K562 (cell line): ENCODE measurements around the gene IL1R1. TPM values are rescaled to one million over a fixed set of nuclear protein-coding genes. Genes with fewer than 3 reads are reported as not detected.

Experiments used
- ATAC-seq: fragments of 200-7000 bp; cut with Tn5 transposase; 3 replicates; pipeline ENCODE4 v1.9.1; 2020; ENCODE audit warnings: moderate library complexity
- BruUV-seq: library from RNA; stranded (reverse); fragments of 400-500 nt; replicated peaks from 2 replicates; lab custom pipeline; 2021; lab: Mats Ljungman, UMichigan
- CTCF ChIA-PET: fragments of 300-600 bp; formaldehyde crosslinking; extraction: SDS; loops from one replicate; lab custom pipeline; 2021; ENCODE audit warnings: low intra/inter-chr PET ratio; lab: Yijun Ruan, JAX
- POLR2A ChIA-PET: fragments of 300-600, 350-650 bp; sonication (Branson Sonifier 250); formaldehyde crosslinking; extraction: SDS; loops from one replicate; lab custom pipeline; 2021; ENCODE audit warnings: antibody characterized with exemption, inconsistent platforms; lab: Yijun Ruan, JAX
- DNase-seq, 4 experiments: peaks; one replicate each; pipeline versions ENCODE4 v3.0.0 to v3.0.0-alpha.2; 2011 to 2018; ENCODE audit warnings: low spot score in 3 of 4, mixed read lengths in 3 of 4; ENCODE audit errors: extremely low read depth in 1 of 4
- FAIRE-seq: peaks from 2 replicates; lab custom pipeline; 2011; peaks lifted over from hg19 to GRCh38; lab: Jason Lieb, UNC
- H2AFZ ChIP-seq: 2 replicates; pipeline ENCODE4 v1.6.0; 2011; ENCODE audit warnings: low read depth, low read length, control low read depth, inconsistent platforms
- H3K27ac ChIP-seq: fragments of 200-600 bp; 3 replicates; pipeline ENCODE4 v1.8.0; 2011; ENCODE audit warnings: low read depth, mild to moderate bottlenecking, control low read depth, inconsistent platforms, low read length, moderate library complexity, mixed read lengths; ENCODE audit errors: extremely low read depth
- H3K27me3 ChIP-seq, 2 experiments: fragments of 300-600 bp in 1 of 2; 2 replicates in 1 of 2; 3 replicates in 1 of 2; pipeline versions ENCODE4 v1.6.0 to v1.8.0; 2011; ENCODE audit warnings: inconsistent platforms in 2 of 2, low read length in 2 of 2, mild to moderate bottlenecking in 1 of 2, mixed read lengths in 1 of 2, moderate library complexity in 1 of 2; ENCODE audit not compliant: control insufficient read depth in 2 of 2, insufficient read depth in 2 of 2
- H3K36me3 ChIP-seq: fragments of 300-600 bp; 3 replicates; pipeline ENCODE4 v1.8.0; 2011; ENCODE audit warnings: mild to moderate bottlenecking, low read length, inconsistent platforms; ENCODE audit not compliant: control insufficient read depth, insufficient read depth
- H3K4me1 ChIP-seq, 2 experiments: fragments of 200-600 bp in 1 of 2; replicated peaks in 1 of 2; 2 replicates in 1 of 2; 3 replicates in 1 of 2; pipeline versions ENCODE4 v1.5.1 to v1.8.0; 2011; ENCODE audit warnings: inconsistent platforms in 2 of 2, low read length in 2 of 2, mild to moderate bottlenecking in 1 of 2, mixed read lengths in 1 of 2, moderate library complexity in 1 of 2; ENCODE audit not compliant: control insufficient read depth in 2 of 2, insufficient read depth in 2 of 2
- H3K4me2 ChIP-seq: 2 replicates; pipeline ENCODE4 v1.6.1; 2011; ENCODE audit warnings: low read length, control low read depth, inconsistent platforms, mixed read lengths; ENCODE audit not compliant: insufficient read depth
- H3K4me3 ChIP-seq: fragments of 200-600 bp; sonication (generic), shearing (Covaris generic); 2 replicates; pipeline ENCODE4 v1.5.1; 2016; ENCODE audit warnings: control low read depth, inconsistent platforms
- H3K79me2 ChIP-seq: fragments of 200-600 bp; 3 replicates; pipeline ENCODE4 v1.8.0; 2011; ENCODE audit warnings: low read length, inconsistent platforms; ENCODE audit not compliant: control insufficient read depth, insufficient read depth
- H3K9ac ChIP-seq, 2 experiments: 2 replicates each; pipeline versions ENCODE4 v1.6.0 to v1.6.1; 2011; ENCODE audit warnings: low read depth in 2 of 2, low read length in 2 of 2, control low read depth in 1 of 2, inconsistent platforms in 1 of 2, mild to moderate bottlenecking in 1 of 2, mixed read lengths in 1 of 2; ENCODE audit not compliant: insufficient read depth in 1 of 2
- H3K9me1 ChIP-seq: one replicate; pipeline ENCODE4 v1.6.0; 2011; ENCODE audit warnings: inconsistent platforms, mild to moderate bottlenecking, low read length, moderate library complexity; ENCODE audit not compliant: control insufficient read depth, insufficient read depth
- H3K9me3 ChIP-seq: replicated peaks from 2 replicates; pipeline ENCODE4 v1.5.1; 2011; ENCODE audit warnings: low read depth, low read length, inconsistent platforms; ENCODE audit not compliant: control insufficient read depth, insufficient read depth
- H4K20me1 ChIP-seq: replicated peaks from 2 replicates; pipeline ENCODE4 v1.6.1; 2011; ENCODE audit warnings: low read length, inconsistent platforms, mixed read lengths; ENCODE audit not compliant: control insufficient read depth, insufficient read depth
- CCAR2 ChIP-seq: fragments of 200-400 bp; formaldehyde crosslinking; IDR thresholded peaks from 2 replicates; pipeline ENCODE4 v1.6.1; 2017; ENCODE audit warnings: mild to moderate bottlenecking, low read depth, low read length
- CEBPB ChIP-seq: fragments of 450-650 bp; IDR thresholded peaks from 2 replicates; pipeline ENCODE4 v1.6.1; 2016; ENCODE audit warnings: missing genetic modification characterization, missing compliant biosample characterization
- MAFG ChIP-seq: fragments of 450-650 bp; conservative IDR thresholded peaks from 2 replicates; pipeline ENCODE4 v1.6.1; 2016; ENCODE audit warnings: missing genetic modification characterization, missing compliant biosample characterization
- SMAD1 ChIP-seq: fragments of 150-350 bp; IDR thresholded peaks from 2 replicates; pipeline ENCODE4 v1.6.1; 2014; ENCODE audit warnings: low read length, low read depth; ENCODE audit not compliant: partially characterized antibody
- TAL1 ChIP-seq: fragments of 450-650 bp; IDR thresholded peaks from 2 replicates; pipeline ENCODE4 v1.6.1; 2016; ENCODE audit warnings: mild to moderate bottlenecking
- TBP ChIP-seq: optimal IDR thresholded peaks from 2 replicates; pipeline ENCODE3; 2011; ENCODE audit warnings: low read depth, low read length, improper control_type of control experiment
- TEAD4 ChIP-seq, 2 experiments: sonication (generic) in 1 of 2; formaldehyde crosslinking in 1 of 2; IDR thresholded peaks; 2 replicates each; pipeline versions ENCODE4 v1.6.1 to v1.8.0; 2012 to 2022; ENCODE audit warnings: borderline replicate concordance in 1 of 2, inconsistent platforms in 1 of 2, low read length in 1 of 2, mild to moderate bottlenecking in 1 of 2, missing genetic modification reagents in 1 of 2
- ZNF584 ChIP-seq: fragments of 200-800 bp; sonication (Bioruptor generic); IDR thresholded peaks from 2 replicates; pipeline ENCODE4 v1.6.1; 2016; ENCODE audit warnings: low read depth, mild to moderate bottlenecking, missing genetic modification characterization, missing compliant biosample characterization
- WGBS: fragments of 100-300 bp; shearing (Covaris generic); methylation state at CpG from one replicate; pipeline ENCODE4 v1.1.6; 2016; ENCODE audit warnings: low coverage, mixed read lengths; ENCODE audit not compliant: insufficient coverage; ENCODE audit errors: missing lambda C conversion rate; 5-methylcytosine and 5-hydroxymethylcytosine counted together
- in situ Hi-C: fragments of 300-500 bp; cut with MboI; formaldehyde crosslinking; loops from 4 replicates; pipeline ENCODE4 v1.15.0; 2018; ENCODE audit warnings: inconsistent platforms, mixed read lengths
- intact Hi-C: fragments of 100-400 bp; cut with micrococcal nuclease; formaldehyde crosslinking; loops from 2 replicates; pipeline ENCODE4 v1.14.2; 2022
- polyA plus RNA-seq, 8 experiments: library from polyadenylated mRNA; depleted of rRNA in 4 of 8; stranded (reverse) in 5 of 8; unstranded in 3 of 8; fragments of >200 nt; fragmentation: Nextera tagmentation in 2 of 8; fragmentation: Illumina TruSeq in 1 of 8; extraction: Ambion mirVana in 2 of 8; extraction: Trizol in 1 of 8; gene quantifications; 2 replicates each; pipeline versions ENCODE4 v1.2.1 to v1.2.3, GENCODE V29; 2011 to 2014; ENCODE audit warnings: inconsistent platforms in 1 of 8, missing spikeins in 1 of 8
- total RNA-seq, 7 experiments: library from RNA; depleted of rRNA in 6 of 7; stranded (reverse); fragments of >200 nt in 6 of 7; fragmentation: Illumina TruSeq in 2 of 7; extraction: Trizol in 2 of 7; gene quantifications; 2 replicates each; pipeline versions ENCODE4 v1.2.1 to v1.2.3, GENCODE V29; 2011 to 2021; ENCODE audit warnings: low replicate concordance in 1 of 7

Gene IL1R1
- total and polyA plus RNA-seq, 9 of the 15 experiments (the other 6 are each of a cell fraction or from before 2014, with no cell fraction given) = 0.81 to 3.9 (median 1.6) TPM

GRCh38 chr2:102129951-102130646, 12.4 kb upstream of the IL1R1 start:
- Histone ChIP-seq H4K20me1 (no peaks in the 10 kb centered on the region), H3K79me2 (no peaks in the 10 kb centered on the region), H3K9me3 (no peaks in the 10 kb centered on the region), H3K36me3 (no peaks in the 10 kb centered on the region), H2AFZ (no peak overlapping the region), H3K9ac (no peak overlapping the region), H3K4me2 (no peak overlapping the region), H3K27me3 (no peaks in the 10 kb centered on the region), H3K9me1 (no peaks in the 10 kb centered on the region), H3K4me3 (no peak overlapping the region), H3K27ac (no peak overlapping the region)
- ATAC-seq (no peak), DNase-seq (no peak), FAIRE-seq (no peak)
- in situ Hi-C loops = no loop called here
- ChIA-PET CTCF (no interaction called here), POLR2A (interaction anchor here (0.6 to 1.3 kb wide), 2 partner anchors 9 to 12 kb away, joined by 3 read pairs; no protein-coding TSS in a partner anchor)
- intact Hi-C loops = no loop called here
- no TSS peak for BruUV-seq
- no peak for TF ChIP-seq ZNF584 (CRISPR knock-in tag)
- peak; percentile 5; the same call in 1 of the 2 replicates for TF ChIP-seq TAL1
- TF ChIP-seq SMAD1 = no peak
- TF ChIP-seq TBP = no peak
- TF ChIP-seq TEAD4 (IDR thresholded peaks at IDR 0.05; ENCODE audit: low read length) = no peak
- no peak for TF ChIP-seq TEAD4 (CRISPR knock-in tag; IDR thresholded peaks at IDR 0.05; ENCODE audit: borderline replicate concordance)
- no peak for TF ChIP-seq MAFG (tag)
- TF ChIP-seq CCAR2 = no peak
- TF ChIP-seq CEBPB (tag) = peak; percentile 46
- TF ChIP-seq, all 486 proteins: peak for 2
- WGBS = 18% methylated on average over 5 of the region's 5 CpGs
- H3K4me1 ChIP-seq = no peaks in the 10 kb centered on the region
